WI38 (cell line): Measurements from ENCODE around the gene ZC2HC1C.

ENCODE experiments used
- H3K4me3 ChIP-seq: 2 replicates; pipeline ENCODE4 v1.5.1; 2011; ENCODE audit warnings: low read depth, mild to moderate bottlenecking, control low read depth, low read length
- TF ChIP-seq, protein P1 (sequence below): IDR thresholded peaks from 2 replicates; pipeline ENCODE4 v1.5.1; 2012; ENCODE audit warnings: low read depth, mild to moderate bottlenecking, control low read depth, low read length

The ZC2HC1C gene

DNA sequence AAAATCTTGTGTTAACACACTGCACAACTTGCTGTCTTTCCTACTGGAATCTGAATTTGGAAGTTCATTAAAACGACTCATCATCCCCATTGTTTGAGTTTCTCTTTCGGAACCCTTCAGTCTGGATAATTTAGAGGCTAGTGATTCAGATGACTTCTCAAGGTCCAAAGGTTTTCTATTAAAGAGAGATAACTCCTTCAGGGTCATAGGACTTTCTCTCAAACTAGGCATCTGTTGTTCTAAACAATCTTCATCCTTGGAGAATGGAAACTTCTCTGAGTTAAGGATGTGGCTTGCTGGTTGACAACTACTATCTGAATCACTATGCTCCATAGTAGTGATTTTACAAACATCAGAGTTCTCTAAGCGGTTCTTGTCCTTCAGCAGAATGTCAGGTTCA, 22.5 kb upstream of the ZC2HC1C start:
- TF ChIP-seq, protein P1, sequence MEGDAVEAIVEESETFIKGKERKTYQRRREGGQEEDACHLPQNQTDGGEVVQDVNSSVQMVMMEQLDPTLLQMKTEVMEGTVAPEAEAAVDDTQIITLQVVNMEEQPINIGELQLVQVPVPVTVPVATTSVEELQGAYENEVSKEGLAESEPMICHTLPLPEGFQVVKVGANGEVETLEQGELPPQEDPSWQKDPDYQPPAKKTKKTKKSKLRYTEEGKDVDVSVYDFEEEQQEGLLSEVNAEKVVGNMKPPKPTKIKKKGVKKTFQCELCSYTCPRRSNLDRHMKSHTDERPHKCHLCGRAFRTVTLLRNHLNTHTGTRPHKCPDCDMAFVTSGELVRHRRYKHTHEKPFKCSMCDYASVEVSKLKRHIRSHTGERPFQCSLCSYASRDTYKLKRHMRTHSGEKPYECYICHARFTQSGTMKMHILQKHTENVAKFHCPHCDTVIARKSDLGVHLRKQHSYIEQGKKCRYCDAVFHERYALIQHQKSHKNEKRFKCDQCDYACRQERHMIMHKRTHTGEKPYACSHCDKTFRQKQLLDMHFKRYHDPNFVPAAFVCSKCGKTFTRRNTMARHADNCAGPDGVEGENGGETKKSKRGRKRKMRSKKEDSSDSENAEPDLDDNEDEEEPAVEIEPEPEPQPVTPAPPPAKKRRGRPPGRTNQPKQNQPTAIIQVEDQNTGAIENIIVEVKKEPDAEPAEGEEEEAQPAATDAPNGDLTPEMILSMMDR, result no peak
- H3K4me3 ChIP-seq, result no peak overlapping the region

DNA sequence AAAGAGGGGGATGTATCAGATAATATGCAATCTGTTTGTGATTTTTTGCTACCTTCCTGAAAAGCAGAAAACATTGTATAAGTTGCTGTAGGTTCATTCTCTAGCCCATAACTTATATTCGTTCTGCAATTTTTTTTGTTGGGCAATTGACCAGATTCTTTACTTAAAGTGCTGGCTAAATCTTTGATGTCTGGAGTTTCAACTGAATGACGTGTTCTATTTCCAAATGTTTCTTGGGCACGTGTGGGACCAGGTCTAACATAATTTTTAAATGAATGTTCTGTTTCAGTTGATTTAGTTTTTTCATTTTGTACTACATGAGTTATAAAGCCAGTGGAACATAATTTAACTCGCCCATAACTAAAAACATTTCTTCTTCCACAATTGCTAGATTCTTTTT, 21.9 kb upstream of the ZC2HC1C start:
- H3K4me3 ChIP-seq, result no peak overlapping the region
- TF ChIP-seq, protein P1, result no peak

DNA sequence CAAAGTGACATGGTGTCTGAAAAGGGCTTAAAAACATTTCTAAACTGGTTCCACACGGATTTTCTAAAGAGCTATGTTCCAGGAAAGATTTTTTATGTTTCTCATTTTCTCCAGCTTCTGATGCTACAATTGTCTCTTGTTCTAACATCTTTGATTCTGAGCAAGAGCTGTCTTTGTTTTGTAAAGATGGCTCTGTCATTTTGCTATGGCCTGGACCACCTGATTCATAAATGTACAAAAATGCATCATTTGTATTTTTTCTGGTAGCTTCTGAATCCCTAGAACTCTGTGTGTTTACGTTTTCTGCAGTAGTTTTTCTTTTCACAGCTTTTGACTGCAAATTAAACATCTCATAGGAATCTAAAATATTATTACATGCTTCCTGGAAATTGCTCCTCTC, 21.3 kb upstream of the ZC2HC1C start:
- TF ChIP-seq, protein P1, result no peak
- H3K4me3 ChIP-seq, result no peak overlapping the region

DNA sequence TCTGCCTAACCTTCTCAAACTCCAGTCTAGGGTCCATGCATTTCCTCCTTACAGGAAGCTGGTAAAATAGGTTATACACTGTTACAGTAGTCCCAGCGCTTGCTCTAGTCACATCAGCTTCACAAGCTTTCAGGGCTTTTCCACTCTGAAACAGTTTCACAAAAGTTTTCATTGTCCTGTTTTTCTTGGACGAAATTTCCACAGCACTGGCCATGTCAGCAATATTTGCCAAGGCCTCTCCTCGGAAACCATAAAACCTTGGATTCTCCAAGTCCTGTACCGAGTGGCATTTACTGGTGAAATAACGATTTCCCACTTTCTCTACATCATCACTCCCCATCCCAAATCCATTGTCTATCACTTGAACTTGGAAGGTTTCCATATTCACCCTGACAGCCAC, 20.3 kb upstream of the ZC2HC1C start:
- TF ChIP-seq, protein P1, result no peak
- H3K4me3 ChIP-seq, result no peak overlapping the region

DNA sequence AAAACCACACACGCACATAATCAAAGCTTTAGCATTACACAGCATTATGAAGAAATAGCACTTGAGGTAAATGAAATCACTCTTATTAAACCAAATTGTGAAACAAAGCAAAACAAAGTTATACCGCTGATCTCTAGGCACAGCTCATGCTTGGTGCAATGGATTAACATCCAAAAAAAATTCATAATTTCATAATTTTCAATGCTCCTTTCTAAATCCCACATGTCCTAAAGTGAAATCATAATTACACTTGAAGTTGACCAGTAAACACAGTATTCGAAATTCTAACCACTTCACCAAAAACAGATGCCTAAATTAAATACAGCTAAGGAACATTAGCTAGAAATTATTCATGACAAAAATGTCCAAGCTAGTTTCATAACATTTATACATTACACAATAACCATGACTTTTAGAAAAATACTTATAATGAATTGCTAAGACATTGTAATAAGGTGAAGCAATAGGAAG, 19.7 kb upstream of the ZC2HC1C start:
- TF ChIP-seq, protein P1, result no peak
- H3K4me3 ChIP-seq, result no peak overlapping the region

DNA sequence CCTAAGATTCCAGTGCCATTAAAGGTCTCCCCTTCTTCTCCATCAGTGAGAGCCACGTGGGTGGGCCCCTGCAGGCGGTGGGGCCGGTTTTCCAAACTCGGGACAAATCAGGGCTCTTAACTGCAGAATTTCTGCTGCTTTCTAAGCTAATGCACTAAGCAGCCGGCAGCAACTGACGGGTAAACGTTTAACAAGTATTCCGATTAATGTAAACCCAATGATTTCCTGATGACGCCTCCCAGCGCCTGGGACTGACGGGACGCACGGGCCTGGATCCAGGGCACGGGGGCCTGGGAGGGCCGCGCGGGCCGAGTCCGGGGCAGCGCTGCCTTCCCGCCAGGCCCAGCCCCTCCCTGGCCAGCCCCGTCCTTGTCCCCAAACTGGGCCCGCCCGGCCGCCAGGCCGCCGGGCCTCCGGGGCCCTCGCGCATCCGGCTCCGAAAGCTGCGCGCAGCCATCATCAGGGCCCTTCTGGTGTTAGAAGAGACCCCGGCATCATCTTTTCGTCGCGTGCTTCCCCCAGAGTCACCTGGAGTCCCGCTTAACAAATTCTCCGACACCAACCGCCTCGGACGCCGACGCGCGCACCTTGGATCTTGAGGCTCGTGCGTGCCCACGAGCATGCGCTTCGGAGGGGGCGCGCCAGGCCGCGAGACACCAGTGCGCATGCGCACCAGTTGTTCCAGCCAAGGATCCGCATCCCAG, 18.4 kb upstream of the ZC2HC1C start, which contains the start of gene MLH3:
Gene MLH3 (minus strand): TSS at position 616 of the 704 bp plus-strand sequence. CDS start 1,812 bp downstream, outside the sequence.
- TF ChIP-seq, protein P1, result no peak
- peak within 1 kb of the TSS; percentile 60 for H3K4me3 ChIP-seq

DNA sequence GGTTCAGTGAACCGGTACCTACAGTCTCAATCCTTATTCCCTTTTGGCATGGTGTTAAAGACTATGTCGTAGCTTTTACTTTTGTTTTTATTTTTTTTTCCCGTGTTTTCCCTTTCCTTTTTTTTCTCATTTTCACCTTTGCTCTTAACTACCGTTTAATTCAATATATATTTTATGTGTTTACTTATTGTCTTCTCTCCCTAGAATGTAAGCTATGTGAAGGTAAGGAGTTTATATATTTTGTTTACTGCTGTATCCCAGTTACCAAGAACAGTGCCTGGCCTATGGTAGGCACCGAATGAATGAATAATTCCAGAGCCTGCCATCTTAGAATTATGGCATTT, 17.9 kb upstream of the ZC2HC1C start:
- TF ChIP-seq, protein P1, result no peak
- H3K4me3 ChIP-seq, result peak overlapping the region; percentile 60
